ENCODE data around the gene UPF2. TPM values are rescaled to one million over a fixed set of nuclear protein-coding genes. Genes with fewer than 3 reads are reported as not detected.
A peak's percentile ranks its signal among the peaks of the same experiment; 100 is the strongest.

The UPF2 gene
- total and polyA plus RNA-seq, 10 of the 15 experiments (the other 5 are each of a cell fraction or from before 2014, with no cell fraction given): 21.0 to 44.4 (median 25.9) TPM

GRCh38 chr10:12027539-12027938 lies 15.1 kb downstream of the UPF2 start:
- Histone ChIP-seq H3K27ac (ENCODE audit: control insufficient read depth, insufficient read depth) (no peak overlapping the region), H3K9me3 (replicated peaks; ENCODE audit: control insufficient read depth, insufficient read depth, low read length) (no peaks in the 10 kb centered on the region), H3K4me3 (no peak overlapping the region), H2AFZ (ENCODE audit: control insufficient read depth, low read depth, low read length) (no peak overlapping the region), H4K20me1 (ENCODE audit: control insufficient read depth, insufficient read depth) (no peaks in the 10 kb centered on the region), H3K4me1 (ENCODE audit: control insufficient read depth, insufficient read depth, low read length) (peaks cover 17% of the 10 kb centered on the region), H3K27me3 (replicated peaks in 1 of 2; ENCODE audit: control insufficient read depth in 2 of 2, insufficient read depth in 2 of 2, low read length in 1 of 2) (no peaks in the 10 kb centered on the region), H3K36me3 (ENCODE audit: control insufficient read depth in 2 of 2, insufficient read depth in 2 of 2, low read length in 1 of 2) (peaks cover 0 to 2% of the 10 kb centered on the region in 2 experiments; a peak in 1 of 4 replicates), H3K9ac (ENCODE audit: control insufficient read depth, insufficient read depth, low read length) (no peak overlapping the region), H3K79me2 (ENCODE audit: control insufficient read depth, insufficient read depth, low read length) (peaks cover 55% of the 10 kb centered on the region), H3K4me2 (ENCODE audit: control insufficient read depth, insufficient read depth) (no peak overlapping the region)
- intact Hi-C loops (cut with micrococcal nuclease; ENCODE audit: unreplicated experiment) (loop anchor here (5.0 kb wide), 1 partner anchor 170 kb away; the partner anchor contains the start of genes CDC123 and NUDT5), in situ Hi-C loops (cut with MboI) (no loop called here)
- BruUV-seq (replicated peaks): no TSS peak
- FAIRE-seq: no peak
- ChIA-PET POLR2A (interaction anchor here (1.3 kb wide), 1 partner anchor 10 kb away, joined by 4 read pairs; no protein-coding TSS in a partner anchor), SMC1A (ENCODE audit: uncharacterized antibody, unreplicated experiment) (interaction anchor here (2.8 kb wide), 1 partner anchor 14 kb away, joined by 11 read pairs; no protein-coding TSS in a partner anchor), CTCF (interaction anchor here (0.6 to 2.0 kb wide), 2 partner anchors 31 to 34 kb away, joined by 4 to 6 read pairs; no protein-coding TSS in a partner anchor), RAD21 (ENCODE audit: unreplicated experiment) (no interaction called here)
- TF ChIP-seq ZNF217 (IDR thresholded peaks at IDR 0.05) (no peak), PKNOX1 (IDR thresholded peaks at IDR 0.05) (peak; percentile 48), NR2F1 (conservative IDR thresholded peaks at IDR 0.05) (peak; percentile 82)
- no peak for DNase-seq (ENCODE audit: low read depth, low spot score)
- 98% methylated on average over 2 of the region's 2 CpGs for WGBS (ENCODE audit: insufficient coverage, insufficient replicate concordance, low lambda C conversion rate, missing lambda C conversion rate)
- ATAC-seq: peak; percentile 88

- intact Hi-C loops (cut with micrococcal nuclease; ENCODE audit: unreplicated experiment): loop anchor here (5.0 kb wide), 1 partner anchor 172 kb away; the partner anchor contains the start of genes CDC123 and NUDT5
- no peak for TF ChIP-seq E4F1 (IDR thresholded peaks at IDR 0.05; ENCODE audit: borderline replicate concordance, partially characterized antibody)
- no peak for TF ChIP-seq ZZZ3 (IDR thresholded peaks at IDR 0.05; ENCODE audit: control insufficient read depth, insufficient read length, low read depth)
- TF ChIP-seq YBX1 (IDR thresholded peaks at IDR 0.05): no peak
- TF ChIP-seq RFX5 (IDR thresholded peaks at IDR 0.05; ENCODE audit: low read depth, low read length): no peak
- no peak for TF ChIP-seq BMI1 (IDR thresholded peaks at IDR 0.05; ENCODE audit: borderline replicate concordance)
- no peak for TF ChIP-seq BCL3 (IDR thresholded peaks at IDR 0.05; ENCODE audit: borderline replicate concordance, insufficient read depth, low read depth, low read length, poor library complexity, severe bottlenecking)
- no peak for TF ChIP-seq SMAD1 (IDR thresholded peaks at IDR 0.05; ENCODE audit: low read depth, partially characterized antibody)
- no peak for TF ChIP-seq CBX5 (IDR thresholded peaks at IDR 0.05; ENCODE audit: low read depth)
- no peak for TF ChIP-seq RUNX3 (IDR thresholded peaks at IDR 0.05; ENCODE audit: low read length)
Observed at GRCh38 chr10:12025591-12025990, 17.0 kb downstream of the UPF2 start.

More at GRCh38 chr10:12025591-12025990, 17.0 kb downstream of the UPF2 start:
- H2AFZ ChIP-seq (ENCODE audit: control insufficient read depth, low read depth, low read length): no peak overlapping the region
- no peak overlapping the region for H3K9ac ChIP-seq (ENCODE audit: control insufficient read depth, insufficient read depth, low read length)
- peaks cover 17% of the 10 kb centered on the region for H3K4me1 ChIP-seq (ENCODE audit: control insufficient read depth, insufficient read depth, low read length)
- in situ Hi-C loops (cut with MboI): no loop called here
- H3K36me3 ChIP-seq (ENCODE audit: control insufficient read depth in 2 of 2, insufficient read depth in 2 of 2, low read length in 1 of 2): peaks cover 0 to 5% of the 10 kb centered on the region in 2 experiments; a peak in 2 of 4 replicates
- no peak overlapping the region for H3K4me2 ChIP-seq (ENCODE audit: control insufficient read depth, insufficient read depth)
- BruUV-seq (replicated peaks): no TSS peak
- H4K20me1 ChIP-seq (ENCODE audit: control insufficient read depth, insufficient read depth): no peaks in the 10 kb centered on the region
- POLR2A ChIA-PET: interaction anchor here (0.9 to 2.4 kb wide), 4 partner anchors 8 to 48 kb away, joined by 4 to 20 read pairs (median 5); partner anchors contain the start of gene UPF2
- 91% methylated on average over 5 of the region's 5 CpGs for WGBS (ENCODE audit: insufficient coverage, insufficient replicate concordance, low lambda C conversion rate, missing lambda C conversion rate)
- CTCF ChIA-PET: interaction anchor here (0.5 to 2.0 kb wide), 6 partner anchors 8 to 189 kb away, joined by 3 to 6 read pairs (median 4); no protein-coding TSS in a partner anchor
- FAIRE-seq (no peak), ATAC-seq (no peak), DNase-seq (ENCODE audit: low read depth, low spot score) (no peak)
- RAD21 ChIA-PET (ENCODE audit: unreplicated experiment): interaction anchor here (0.8 to 1.3 kb wide), 4 partner anchors 10 to 31 kb away, joined by 3 to 5 read pairs (median 4); partner anchors contain the start of gene UPF2
- no peaks in the 10 kb centered on the region for H3K27me3 ChIP-seq (replicated peaks in 1 of 2; ENCODE audit: control insufficient read depth in 2 of 2, insufficient read depth in 2 of 2, low read length in 1 of 2)
- SMC1A ChIA-PET (ENCODE audit: uncharacterized antibody, unreplicated experiment): interaction anchor here (0.6 to 3.5 kb wide), 6 partner anchors 9 to 154 kb away, joined by 3 to 24 read pairs (median 4); no protein-coding TSS in a partner anchor
- no peaks in the 10 kb centered on the region for H3K9me3 ChIP-seq (replicated peaks; ENCODE audit: control insufficient read depth, insufficient read depth, low read length)
- no peak overlapping the region for H3K4me3 ChIP-seq
- peaks cover 63% of the 10 kb centered on the region for H3K79me2 ChIP-seq (ENCODE audit: control insufficient read depth, insufficient read depth, low read length)
- no peak overlapping the region for H3K27ac ChIP-seq (ENCODE audit: control insufficient read depth, insufficient read depth)

All from GM12878 (cell line).